Colonic mucosa (tissue), 4 donors: ENCODE measurements around the gene MBD6. TPM values are rescaled to one million over a fixed set of nuclear protein-coding genes. Genes with fewer than 3 reads are reported as not detected.
"Not testable (repeated sequence)": the region's sequence is repeated elsewhere in the genome, so short reads cannot be mapped to it uniquely, and the experiment has no call there.

ENCODE experiments used
- DNase-seq: peaks from one replicate; pipeline ENCODE4 v3.0.0-alpha.2; 2020
- H3K27ac ChIP-seq: fragments of 200-600 bp; one replicate; pipeline ENCODE4 v1.8.0; 2021
- H3K27me3 ChIP-seq: fragments of 200-600 bp; one replicate; pipeline ENCODE4 v1.8.0; 2021
- H3K36me3 ChIP-seq: fragments of 200-600 bp; one replicate; pipeline ENCODE4 v1.8.0; 2021
- H3K4me1 ChIP-seq: fragments of 200-600 bp; one replicate; pipeline ENCODE4 v1.8.0; 2021; ENCODE audit warnings: mild to moderate bottlenecking
- H3K4me3 ChIP-seq: fragments of 200-600 bp; one replicate; pipeline ENCODE4 v1.8.0; 2021
- H3K9ac ChIP-seq, 2 donors: one replicate each; pipeline ENCODE4 v1.7.0; 2013; ENCODE audit warnings: control low read depth in 2 of 2, low read depth in 2 of 2, low read length in 2 of 2
- H3K9me3 ChIP-seq: fragments of 200-600 bp; one replicate; pipeline ENCODE4 v1.8.0; 2021
- intact Hi-C: fragments of 100-400 bp; cut with DNase I; formaldehyde crosslinking; loops from one replicate; pipeline ENCODE4 v1.14.1; 2022
- total RNA-seq, 2 donors: library from RNA; stranded (reverse); fragmentation: NEBNext Ultra II Directional in 1 of 2; extraction: Animal tissue kit (Norgen Biotek cat#: 25700) in 1 of 2; gene quantifications; one replicate each; pipeline ENCODE4 v1.2.1, GENCODE V29; 2021
- TF ChIP-seq, protein P1 (sequence below): fragments of 200-600 bp; IDR thresholded peaks from one replicate; pipeline ENCODE4 v1.8.0; 2022; ENCODE audit warnings: antibody characterized with exemption, mild to moderate bottlenecking
- donor health status: healthy.
- donor health status: DM: no; HTN: no; CAD: no.
- donor health status: DM: no; HTN: no; CAD: no.

Gene MBD6
- total RNA-seq, 2 donors from 2014 or later: 95.4 to 133 TPM

GRCh38 chr12:57490126-57490525 is 32.5 kb upstream of the MBD6 start:
- DNase-seq: no peak
- Histone ChIP-seq H3K9ac (no peak overlapping the region), H3K4me3 (no peak overlapping the region)

DNA sequence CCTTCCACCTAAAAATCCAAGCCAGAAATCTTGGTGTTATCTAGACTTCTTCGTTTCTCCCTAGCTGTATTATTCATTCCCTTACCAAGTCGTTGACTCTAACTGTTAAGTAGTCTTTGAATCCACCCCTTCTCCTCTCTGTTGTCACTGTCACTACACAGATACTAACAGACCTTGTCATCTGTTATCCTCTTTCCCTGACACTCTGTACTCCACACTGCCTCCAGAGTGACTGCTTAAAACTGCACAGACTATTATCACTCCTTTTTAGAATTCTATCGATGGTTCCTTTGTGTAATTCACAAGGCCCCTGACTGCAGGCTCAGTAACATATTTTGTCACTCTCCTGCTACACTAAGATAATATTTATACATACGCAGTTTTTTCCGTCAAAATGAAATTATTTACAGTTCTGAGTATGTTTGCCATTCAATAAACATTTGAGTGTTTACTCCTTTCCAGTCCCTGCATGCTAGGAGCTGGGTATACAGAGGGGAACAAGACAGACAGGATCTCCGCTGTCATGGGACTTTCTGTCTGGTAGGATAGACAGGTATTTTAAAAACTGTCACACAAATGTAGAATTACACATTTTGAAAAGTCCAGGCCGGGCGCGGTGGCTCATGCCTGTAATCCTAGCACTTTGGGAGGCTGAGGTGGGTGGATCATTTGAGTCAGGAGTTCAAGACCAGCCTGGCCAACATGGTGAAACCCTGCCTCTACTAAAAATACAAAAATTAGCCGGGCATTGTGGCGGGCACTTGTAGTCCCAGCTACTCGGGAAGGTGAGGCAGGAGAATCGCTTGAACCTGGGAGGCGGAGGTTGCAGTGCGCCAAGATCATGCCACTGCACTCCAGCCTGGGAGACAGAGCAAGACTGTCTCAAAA is 31.0 kb upstream of the MBD6 start:
- H3K9me3 ChIP-seq: no peaks in the 10 kb centered on the region
- H3K9ac ChIP-seq: no peak overlapping the region
- H3K4me3 ChIP-seq: no peak overlapping the region
- peaks cover 9% of the 10 kb centered on the region for H3K36me3 ChIP-seq
- no peak overlapping the region for H3K27ac ChIP-seq
- peaks cover 8% of the 10 kb centered on the region for H3K4me1 ChIP-seq
- TF ChIP-seq, protein P1, sequence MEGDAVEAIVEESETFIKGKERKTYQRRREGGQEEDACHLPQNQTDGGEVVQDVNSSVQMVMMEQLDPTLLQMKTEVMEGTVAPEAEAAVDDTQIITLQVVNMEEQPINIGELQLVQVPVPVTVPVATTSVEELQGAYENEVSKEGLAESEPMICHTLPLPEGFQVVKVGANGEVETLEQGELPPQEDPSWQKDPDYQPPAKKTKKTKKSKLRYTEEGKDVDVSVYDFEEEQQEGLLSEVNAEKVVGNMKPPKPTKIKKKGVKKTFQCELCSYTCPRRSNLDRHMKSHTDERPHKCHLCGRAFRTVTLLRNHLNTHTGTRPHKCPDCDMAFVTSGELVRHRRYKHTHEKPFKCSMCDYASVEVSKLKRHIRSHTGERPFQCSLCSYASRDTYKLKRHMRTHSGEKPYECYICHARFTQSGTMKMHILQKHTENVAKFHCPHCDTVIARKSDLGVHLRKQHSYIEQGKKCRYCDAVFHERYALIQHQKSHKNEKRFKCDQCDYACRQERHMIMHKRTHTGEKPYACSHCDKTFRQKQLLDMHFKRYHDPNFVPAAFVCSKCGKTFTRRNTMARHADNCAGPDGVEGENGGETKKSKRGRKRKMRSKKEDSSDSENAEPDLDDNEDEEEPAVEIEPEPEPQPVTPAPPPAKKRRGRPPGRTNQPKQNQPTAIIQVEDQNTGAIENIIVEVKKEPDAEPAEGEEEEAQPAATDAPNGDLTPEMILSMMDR: no peak
- H3K27me3 ChIP-seq: no peaks in the 10 kb centered on the region
- no peak for DNase-seq
- intact Hi-C loops: no loop called here

More at GRCh38 chr12:57490126-57490525, 32.5 kb upstream of the MBD6 start:
- H3K27ac ChIP-seq: no peak overlapping the region
- H3K27me3 ChIP-seq: no peaks in the 10 kb centered on the region
- H3K9me3 ChIP-seq: no peaks in the 10 kb centered on the region
- H3K36me3 ChIP-seq: peaks cover 9% of the 10 kb centered on the region
- TF ChIP-seq, protein P1: no peak
- H3K4me1 ChIP-seq: peaks cover 8% of the 10 kb centered on the region
- intact Hi-C loops: no loop called here

DNA sequence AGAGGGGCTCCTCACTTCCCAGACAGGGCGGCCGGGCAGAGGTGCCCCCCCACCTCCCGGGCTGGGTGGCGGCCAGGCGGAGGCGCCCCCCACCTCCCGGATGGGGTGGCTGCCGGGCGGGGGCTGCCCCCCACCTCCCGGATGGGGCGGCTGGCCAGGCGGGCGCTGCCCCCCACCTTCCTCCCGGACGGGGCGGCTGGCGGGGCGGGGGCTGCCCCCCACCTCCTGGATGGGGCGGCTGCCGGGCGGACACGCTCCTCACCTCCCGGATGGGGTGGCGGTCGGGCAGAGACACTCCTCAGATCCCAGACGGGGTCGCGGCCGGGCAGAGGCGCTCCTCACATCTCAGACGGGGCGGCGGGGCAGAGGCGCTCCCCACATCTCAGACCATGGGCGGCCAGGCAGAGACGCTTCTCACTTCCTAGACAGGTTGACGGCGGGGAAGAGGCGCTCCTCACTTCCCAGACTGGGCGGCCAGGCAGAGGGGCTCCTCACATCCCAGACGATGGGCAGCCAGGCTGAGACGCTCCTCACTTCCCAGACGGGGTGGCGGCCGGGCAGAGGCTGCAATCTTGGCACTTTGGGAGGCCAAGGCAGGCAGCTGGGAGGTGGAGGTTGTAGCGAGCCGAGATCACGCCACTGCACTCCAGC is 27.4 kb upstream of the MBD6 start:
- DNase-seq, H3K36me3 ChIP-seq, intact Hi-C loops: not testable (repeated sequence)

DNA sequence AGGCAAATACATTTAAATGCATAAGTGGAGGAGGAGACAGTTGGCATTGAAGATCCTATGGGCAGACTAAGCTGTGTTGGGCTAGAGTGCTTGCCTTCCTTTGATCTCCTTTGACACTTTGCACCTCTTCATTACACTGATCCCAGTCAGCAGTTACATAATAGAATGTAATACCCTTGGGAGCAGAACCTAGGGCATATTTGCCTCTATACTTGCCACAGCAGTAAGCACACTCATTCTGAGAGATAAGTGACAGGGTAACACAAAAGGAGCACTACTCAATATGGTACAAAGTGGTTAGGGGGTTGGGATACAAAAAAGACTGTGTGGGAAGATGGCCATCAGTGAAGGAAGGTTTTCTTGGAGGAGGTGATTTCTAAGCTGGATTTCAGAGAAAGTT is 25.8 kb upstream of the MBD6 start:
- no peak overlapping the region for H3K9ac ChIP-seq
- DNase-seq: no peak
- intact Hi-C loops: no loop called here
- H3K9me3 ChIP-seq: no peaks in the 10 kb centered on the region
- TF ChIP-seq, protein P1: no peak
- H3K27me3 ChIP-seq: no peaks in the 10 kb centered on the region
- no peaks in the 10 kb centered on the region for H3K36me3 ChIP-seq
- no peak overlapping the region for H3K27ac ChIP-seq
- H3K4me1 ChIP-seq: no peaks in the 10 kb centered on the region
- H3K4me3 ChIP-seq: no peak overlapping the region

More for the DNA sequence above, 27.4 kb upstream of the MBD6 start:
- H3K27me3 ChIP-seq, H3K27ac ChIP-seq, H3K9me3 ChIP-seq, H3K4me3 ChIP-seq, H3K9ac ChIP-seq, H3K4me1 ChIP-seq: not testable (repeated sequence)

GRCh38 chr12:57497223-57498131 is 25.1 kb upstream of the MBD6 start:
- Histone ChIP-seq H3K27me3 (no peaks in the 10 kb centered on the region), H3K9ac (no peak overlapping the region), H3K9me3 (no peaks in the 10 kb centered on the region), H3K27ac (no peak overlapping the region), H3K4me3 (no peak overlapping the region), H3K4me1 (no peaks in the 10 kb centered on the region), H3K36me3 (no peaks in the 10 kb centered on the region)
- intact Hi-C loops: no loop called here
- no peak for DNase-seq
- TF ChIP-seq, protein P1: no peak
